ENCODE results near the gene RNASEH2A. TPM values are rescaled to one million over a fixed set of nuclear protein-coding genes. Genes with fewer than 3 reads are reported as not detected.
"Not testable (repeated sequence)": the region's sequence is repeated elsewhere in the genome, so short reads cannot be mapped to it uniquely, and the experiment has no call there.

RNASEH2A gene
- total RNA-seq, 2 experiments from 2014 or later, result 54.8 to 55.6 TPM

DNA sequence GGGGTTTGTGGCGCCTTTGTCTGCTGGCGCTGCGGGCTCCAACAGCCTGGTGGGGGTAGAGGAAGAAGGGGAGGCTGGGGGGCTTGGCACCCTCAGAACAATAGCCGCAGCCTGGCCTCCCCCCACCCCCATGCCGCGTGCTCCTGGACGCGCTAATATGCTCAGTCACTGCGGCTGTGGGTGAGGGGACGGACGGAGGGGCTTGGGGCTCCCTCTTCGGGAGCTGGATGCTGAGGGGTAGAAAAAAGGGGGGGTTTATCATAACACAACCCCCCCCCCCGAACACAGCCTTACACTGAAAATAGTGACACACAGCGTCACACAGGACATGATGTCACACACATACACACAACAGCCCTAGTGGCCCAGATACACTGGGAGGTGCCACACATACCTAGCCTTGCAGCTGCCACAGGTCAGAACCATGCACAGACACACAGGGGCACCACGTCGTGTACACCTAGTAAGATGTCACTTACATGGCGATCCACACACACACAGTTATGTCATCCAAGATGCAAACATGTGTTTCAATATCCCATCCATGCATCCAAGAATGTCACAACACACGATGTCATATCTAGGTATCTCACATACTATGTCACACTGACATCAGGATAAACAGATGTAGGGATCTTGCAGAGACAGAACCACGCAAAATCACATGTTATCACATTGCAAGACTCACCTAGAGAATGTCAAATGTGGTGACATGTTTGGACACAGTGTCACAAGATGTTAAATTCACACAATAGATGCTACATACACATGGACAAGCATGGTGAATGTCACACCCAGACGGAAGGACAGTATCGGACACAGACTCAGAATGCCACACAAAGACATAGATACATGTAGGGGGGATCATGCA, 32.7 kb downstream of the RNASEH2A start:
- Mint-ChIP-seq H3K4me3 (peak overlapping the region; percentile 51), H3K27ac (no peak overlapping the region), H3K27me3 (ENCODE audit: low read depth) (peaks cover 74% of the 10 kb centered on the region), H3K9me3 (no peaks in the 10 kb centered on the region), H3K36me3 (ENCODE audit: low read depth) (no peaks in the 10 kb centered on the region), H3K4me1 (ENCODE audit: low read depth) (peaks cover 31% of the 10 kb centered on the region)
- intact Hi-C loops (cut with micrococcal nuclease), result no loop called here
- CTCF ChIA-PET, result interaction anchor here (0.6 kb wide), 1 partner anchor 10 kb away, joined by 6 read pairs; no protein-coding TSS in a partner anchor
- peak; percentile 44 for DNase-seq

DNA sequence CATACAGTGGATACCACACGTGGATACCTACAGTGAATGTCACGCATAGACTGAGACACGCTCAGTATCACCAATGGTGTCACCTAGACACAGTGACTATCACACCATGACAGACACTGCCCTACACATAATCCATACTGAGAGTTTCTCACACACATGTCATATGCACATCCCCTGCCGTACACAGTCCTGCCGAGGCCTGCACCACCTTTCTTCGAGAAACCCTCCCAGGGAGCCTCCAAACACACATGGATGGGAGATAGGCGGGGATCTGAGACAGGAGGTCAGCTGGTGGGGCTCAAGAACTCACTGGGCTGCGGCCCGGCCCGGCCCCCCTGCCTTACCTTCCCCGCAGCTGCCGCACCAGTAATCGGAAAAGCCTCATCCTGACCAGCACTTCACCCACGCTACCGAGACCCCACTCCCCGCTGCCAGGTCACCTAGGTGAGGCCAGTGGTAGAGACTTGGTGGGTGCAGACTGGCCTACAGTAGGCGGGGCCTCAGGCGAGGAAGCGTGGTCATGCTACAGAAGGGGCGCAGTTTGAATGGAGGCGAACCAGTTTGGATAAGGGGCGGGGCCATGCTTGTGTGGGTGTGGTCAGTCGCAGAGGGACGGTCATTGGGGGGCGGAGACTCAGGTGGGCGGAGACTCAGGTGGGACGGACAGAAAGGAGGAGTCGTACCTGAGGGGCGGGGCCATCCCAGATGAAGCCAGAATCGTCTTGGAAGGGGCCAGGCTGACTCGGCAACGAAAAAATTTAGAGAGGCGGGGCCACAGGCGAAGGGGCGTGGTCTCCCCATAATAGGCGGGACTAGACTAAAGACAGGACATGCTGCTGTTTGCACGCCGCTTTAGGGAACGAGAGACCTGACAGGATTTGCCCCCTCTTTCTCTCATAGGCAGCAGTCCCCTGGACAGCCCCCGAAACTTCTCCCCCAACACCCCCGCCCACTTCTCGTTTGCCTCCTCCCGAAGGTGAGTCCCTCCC, 34.0 kb downstream of the RNASEH2A start:
- Mint-ChIP-seq H3K4me1 (ENCODE audit: low read depth) (peaks cover 26% of the 10 kb centered on the region), H3K9me3 (no peaks in the 10 kb centered on the region), H3K4me3 (no peak overlapping the region), H3K36me3 (ENCODE audit: low read depth) (no peaks in the 10 kb centered on the region), H3K27me3 (ENCODE audit: low read depth) (peaks cover 69% of the 10 kb centered on the region), H3K27ac (no peak overlapping the region)
- intact Hi-C loops (cut with micrococcal nuclease), result loop anchor here (1.0 kb wide), 1 partner anchor 65 kb away; the partner anchor contains the start of gene HOOK2
- DNase-seq, result peak; percentile 67
- CTCF ChIA-PET, result no interaction called here

DNA sequence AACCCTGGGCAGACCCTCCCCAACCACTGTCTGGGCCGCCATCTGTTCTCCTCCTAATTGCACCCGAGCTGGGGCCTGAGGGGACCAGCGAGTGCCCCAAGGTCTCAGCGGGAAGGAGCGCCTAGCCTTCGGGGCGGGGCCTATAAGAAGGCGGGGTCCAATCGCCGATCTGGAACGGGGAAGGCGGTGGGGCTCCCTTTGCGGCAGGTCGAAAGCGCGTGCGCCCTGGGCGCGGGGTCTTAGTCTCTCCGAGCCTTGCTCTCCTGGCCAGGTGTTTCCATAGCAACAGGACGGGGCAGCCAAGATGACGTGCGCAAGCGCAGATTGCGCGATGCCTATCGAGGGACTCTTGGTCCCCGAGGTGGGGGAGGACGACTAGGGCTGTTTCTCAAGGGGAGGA, 34.7 kb downstream of the RNASEH2A start:
- H3K36me3 Mint-ChIP-seq (ENCODE audit: low read depth), result no peaks in the 10 kb centered on the region
- peaks cover 64% of the 10 kb centered on the region for H3K27me3 Mint-ChIP-seq (ENCODE audit: low read depth)
- H3K4me1 Mint-ChIP-seq (ENCODE audit: low read depth), result peaks cover 26% of the 10 kb centered on the region
- no peak overlapping the region for H3K4me3 Mint-ChIP-seq
- CTCF ChIA-PET, result interaction anchor here (0.8 kb wide), 1 partner anchor 75 kb away, joined by 5 read pairs; no protein-coding TSS in a partner anchor
- intact Hi-C loops (cut with micrococcal nuclease), result no loop called here
- no peak overlapping the region for H3K27ac Mint-ChIP-seq
- DNase-seq, result no peak
- H3K9me3 Mint-ChIP-seq, result no peaks in the 10 kb centered on the region

DNA sequence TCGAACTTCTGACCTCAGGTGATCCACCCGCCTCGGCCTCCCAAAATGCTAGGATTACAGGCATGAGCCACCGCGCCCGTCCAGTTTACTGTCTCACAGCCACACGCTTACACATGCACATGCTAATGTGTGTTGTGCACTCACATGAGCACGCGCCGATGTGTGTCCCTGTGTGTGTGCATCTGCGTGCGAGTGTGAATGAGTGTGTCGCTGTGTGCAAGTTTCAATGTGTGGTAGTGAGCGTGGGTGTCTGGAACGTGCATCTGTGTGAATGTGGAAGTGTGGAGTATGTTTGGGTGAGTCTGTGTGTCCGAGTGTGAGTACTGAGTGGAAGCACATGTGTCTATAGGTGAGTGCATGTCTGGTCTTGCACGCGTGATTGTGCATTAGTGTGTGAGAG, 36.1 kb downstream of the RNASEH2A start:
- H3K9me3 Mint-ChIP-seq, result no peaks in the 10 kb centered on the region
- no peak for DNase-seq
- intact Hi-C loops (cut with micrococcal nuclease), result no loop called here
- H3K27me3 Mint-ChIP-seq (ENCODE audit: low read depth), result peaks cover 55% of the 10 kb centered on the region
- H3K4me1 Mint-ChIP-seq (ENCODE audit: low read depth), result peaks cover 25% of the 10 kb centered on the region
- no peak overlapping the region for H3K4me3 Mint-ChIP-seq
- no peaks in the 10 kb centered on the region for H3K36me3 Mint-ChIP-seq (ENCODE audit: low read depth)
- CTCF ChIA-PET, result no interaction called here
- no peak overlapping the region for H3K27ac Mint-ChIP-seq

DNA sequence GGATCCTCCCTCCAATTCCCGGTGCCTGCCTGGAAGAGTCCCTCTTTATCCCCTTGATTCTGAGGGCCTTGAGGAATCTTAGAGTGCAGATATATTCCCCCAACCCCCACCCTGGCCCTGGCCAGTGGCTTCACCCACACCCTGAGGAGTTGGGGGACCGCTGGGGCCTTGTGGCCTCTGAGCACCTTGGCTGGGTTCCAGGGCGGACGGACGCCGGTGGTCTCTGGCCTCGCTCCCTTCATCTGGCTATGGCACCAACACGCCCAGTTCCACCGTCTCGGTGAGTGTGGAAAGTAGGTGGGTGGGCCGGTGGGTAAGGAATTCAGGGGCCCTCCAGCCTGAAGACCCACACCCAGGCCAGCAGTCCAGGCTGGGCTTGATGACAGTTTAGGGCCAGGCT, 36.9 kb downstream of the RNASEH2A start:
- Mint-ChIP-seq H3K4me3 (no peak overlapping the region), H3K4me1 (ENCODE audit: low read depth) (peaks cover 23% of the 10 kb centered on the region), H3K27me3 (ENCODE audit: low read depth) (peaks cover 51% of the 10 kb centered on the region), H3K9me3 (no peaks in the 10 kb centered on the region), H3K27ac (no peak overlapping the region), H3K36me3 (ENCODE audit: low read depth) (no peaks in the 10 kb centered on the region)
- intact Hi-C loops (cut with micrococcal nuclease), result no loop called here
- CTCF ChIA-PET, result interaction anchor here (0.6 to 1.5 kb wide), 3 partner anchors 83 to 268 kb away, joined by 3 read pairs; no protein-coding TSS in a partner anchor
- no peak for DNase-seq

DNA sequence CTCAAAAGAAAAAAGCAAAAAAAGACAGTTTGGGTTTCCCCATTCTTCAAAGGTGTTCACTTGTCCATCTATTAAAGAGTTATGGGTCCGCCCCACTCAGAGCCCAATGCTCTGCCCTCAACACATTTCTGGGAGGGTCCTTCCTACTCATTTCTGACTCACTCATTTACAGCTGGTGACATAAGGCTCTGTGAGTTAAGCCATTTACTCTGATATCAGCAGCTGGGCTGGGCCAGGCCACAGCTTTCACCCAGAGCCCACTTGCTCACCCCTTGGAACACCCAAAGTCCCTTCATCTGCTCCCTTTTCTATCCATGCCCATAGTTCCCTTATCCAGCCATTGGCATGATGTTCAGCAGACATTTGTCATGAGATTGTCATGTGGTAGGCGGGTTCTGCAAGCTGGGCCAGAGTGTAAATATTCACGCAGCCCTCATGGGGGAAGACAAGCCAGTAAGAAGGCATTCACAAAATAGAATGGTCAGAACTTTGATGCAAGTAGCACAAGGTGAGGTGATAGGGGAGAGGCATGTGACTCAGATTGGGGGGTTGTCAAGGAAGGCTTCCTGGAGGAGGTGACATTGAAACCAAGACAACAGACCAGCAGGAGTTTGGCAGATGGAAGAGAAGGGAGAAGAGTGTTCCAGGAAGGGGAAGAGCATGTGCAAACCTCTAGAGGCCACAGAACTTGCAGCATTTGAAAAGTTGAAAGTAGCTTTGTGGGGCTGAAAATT, 37.8 kb downstream of the RNASEH2A start:
- no peaks in the 10 kb centered on the region for H3K9me3 Mint-ChIP-seq
- no peak overlapping the region for H3K27ac Mint-ChIP-seq
- CTCF ChIA-PET, result interaction anchor here (0.6 to 1.5 kb wide), 3 partner anchors 84 to 115 kb away, joined by 3 read pairs; no protein-coding TSS in a partner anchor
- H3K36me3 Mint-ChIP-seq (ENCODE audit: low read depth), result no peaks in the 10 kb centered on the region
- peaks cover 21% of the 10 kb centered on the region for H3K4me1 Mint-ChIP-seq (ENCODE audit: low read depth)
- peaks cover 49% of the 10 kb centered on the region for H3K27me3 Mint-ChIP-seq (ENCODE audit: low read depth)
- no peak for DNase-seq
- intact Hi-C loops (cut with micrococcal nuclease), result no loop called here
- no peak overlapping the region for H3K4me3 Mint-ChIP-seq

DNA sequence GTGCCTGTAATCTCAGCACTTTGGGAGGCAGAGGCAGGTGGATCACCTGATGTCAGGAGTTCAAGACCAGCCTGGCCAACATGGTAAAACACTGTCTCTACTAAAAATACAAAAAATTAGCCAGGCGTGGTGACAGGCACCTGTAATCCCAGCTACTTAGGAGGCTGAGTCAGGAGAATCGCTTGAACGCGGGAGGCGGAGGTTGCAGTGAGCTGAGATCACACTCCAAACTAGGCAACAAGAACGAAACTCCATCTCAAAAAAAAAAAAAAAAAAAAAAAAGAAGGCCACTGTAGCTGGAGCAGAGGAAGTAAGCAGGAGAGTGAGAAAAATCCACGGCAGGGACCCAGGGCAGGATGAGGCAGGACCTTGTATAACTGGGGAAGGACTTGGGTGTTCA, 40.2 kb downstream of the RNASEH2A start:
- H3K4me1 Mint-ChIP-seq (ENCODE audit: low read depth); H3K9me3 Mint-ChIP-seq; H3K4me3 Mint-ChIP-seq; DNase-seq; H3K36me3 Mint-ChIP-seq (ENCODE audit: low read depth); H3K27ac Mint-ChIP-seq: not testable (repeated sequence)
- peaks cover 26% of the 10 kb centered on the region for H3K27me3 Mint-ChIP-seq (ENCODE audit: low read depth)
- intact Hi-C loops (cut with micrococcal nuclease), result loop anchor here (1.0 to 2.0 kb wide), 3 partner anchors 50 to 86 kb away; no protein-coding TSS in a partner anchor
- CTCF ChIA-PET, result interaction anchor here (0.6 to 3.7 kb wide), 27 partner anchors 9 to 783 kb away, joined by 3 to 60 read pairs (median 5); partner anchors contain the start of gene RTBDN

DNA sequence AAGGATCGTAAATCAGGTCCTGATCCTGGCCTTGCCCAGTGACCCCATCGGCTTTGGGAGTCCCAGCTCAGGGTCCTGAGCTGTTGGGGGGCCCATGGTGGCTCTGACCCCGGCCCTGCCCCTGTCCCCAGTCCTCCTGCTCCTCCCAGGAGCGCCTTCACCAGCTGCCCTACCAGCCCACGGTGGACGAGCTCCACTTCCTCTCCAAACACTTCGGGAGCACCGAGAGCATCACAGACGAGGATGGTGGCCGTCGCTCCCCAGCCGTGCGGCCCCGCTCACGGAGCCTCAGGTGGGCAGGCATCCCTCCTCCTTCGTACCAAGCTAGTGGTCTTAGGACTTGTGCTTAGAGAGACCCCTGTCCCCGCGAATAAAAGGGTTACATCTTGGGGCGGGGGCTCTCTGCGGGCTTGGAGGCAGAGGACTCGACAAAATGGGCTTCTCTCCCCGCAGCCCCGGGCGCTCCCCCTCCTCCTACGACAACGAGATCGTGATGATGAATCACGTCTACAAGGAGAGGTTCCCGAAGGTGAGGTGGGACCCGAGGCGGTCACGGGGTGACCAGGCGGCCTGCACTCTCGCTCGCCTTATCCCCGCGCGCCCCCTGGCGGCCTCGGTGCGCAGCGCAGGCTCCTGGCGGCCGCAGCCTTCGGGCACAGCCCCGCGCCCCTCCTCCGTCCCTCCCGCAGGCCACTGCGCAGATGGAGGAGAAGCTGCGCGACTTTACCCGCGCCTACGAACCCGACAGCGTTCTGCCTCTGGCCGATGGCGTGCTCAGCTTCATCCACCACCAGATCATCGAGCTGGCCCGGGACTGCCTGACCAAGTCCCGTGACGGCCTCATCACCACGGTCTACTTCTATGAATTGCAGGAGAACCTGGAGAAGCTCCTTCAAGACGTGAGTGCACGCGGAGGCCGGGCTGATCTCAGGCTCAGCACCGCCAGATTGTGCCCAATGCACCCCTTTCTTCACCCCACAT, 41.1 kb downstream of the RNASEH2A start:
- H3K4me1 Mint-ChIP-seq (ENCODE audit: low read depth), result peaks cover 3% of the 10 kb centered on the region
- peak; percentile 87 for DNase-seq
- no peaks in the 10 kb centered on the region for H3K9me3 Mint-ChIP-seq
- intact Hi-C loops (cut with micrococcal nuclease), result loop anchor here (1.0 to 2.0 kb wide), 3 partner anchors 51 to 87 kb away; no protein-coding TSS in a partner anchor
- peak overlapping the region; percentile 36 for H3K4me3 Mint-ChIP-seq
- peaks cover 21% of the 10 kb centered on the region for H3K27me3 Mint-ChIP-seq (ENCODE audit: low read depth)
- no peaks in the 10 kb centered on the region for H3K36me3 Mint-ChIP-seq (ENCODE audit: low read depth)
- CTCF ChIA-PET, result interaction anchor here (0.6 to 3.7 kb wide), 46 partner anchors 10 to 289 kb away, joined by 3 to 60 read pairs (median 4); partner anchors contain the start of genes RNASEH2A and RTBDN
- no peak overlapping the region for H3K27ac Mint-ChIP-seq

DNA sequence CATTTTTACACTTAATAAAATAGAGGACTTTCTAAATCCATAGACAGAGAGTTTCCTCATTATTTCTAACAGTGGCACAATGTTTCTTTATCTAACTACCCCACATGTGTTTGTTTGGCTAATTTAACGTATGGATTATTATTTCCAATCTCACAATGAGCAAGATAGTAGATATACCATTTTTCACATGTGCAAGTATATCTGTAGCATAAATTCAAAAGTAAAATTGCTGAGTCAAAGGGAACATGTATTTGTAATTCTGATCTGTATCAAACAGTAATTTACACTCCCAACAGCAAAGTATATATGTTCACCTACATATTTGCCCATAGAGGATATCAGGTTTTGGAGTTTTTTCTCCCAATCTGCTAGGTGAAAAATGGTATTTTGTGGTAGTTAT, 50.3 kb downstream of the RNASEH2A start:
- CTCF ChIA-PET, result interaction anchor here (0.6 to 1.6 kb wide), 3 partner anchors 9 to 222 kb away, joined by 5 to 8 read pairs (median 7); no protein-coding TSS in a partner anchor
- intact Hi-C loops (cut with micrococcal nuclease), result no loop called here
- Mint-ChIP-seq H3K9me3 (peaks cover 1% of the 10 kb centered on the region), H3K36me3 (ENCODE audit: low read depth) (no peaks in the 10 kb centered on the region), H3K4me1 (ENCODE audit: low read depth) (no peaks in the 10 kb centered on the region), H3K4me3 (no peak overlapping the region), H3K27me3 (ENCODE audit: low read depth) (no peaks in the 10 kb centered on the region), H3K27ac (no peak overlapping the region)
- no peak for DNase-seq

DNA sequence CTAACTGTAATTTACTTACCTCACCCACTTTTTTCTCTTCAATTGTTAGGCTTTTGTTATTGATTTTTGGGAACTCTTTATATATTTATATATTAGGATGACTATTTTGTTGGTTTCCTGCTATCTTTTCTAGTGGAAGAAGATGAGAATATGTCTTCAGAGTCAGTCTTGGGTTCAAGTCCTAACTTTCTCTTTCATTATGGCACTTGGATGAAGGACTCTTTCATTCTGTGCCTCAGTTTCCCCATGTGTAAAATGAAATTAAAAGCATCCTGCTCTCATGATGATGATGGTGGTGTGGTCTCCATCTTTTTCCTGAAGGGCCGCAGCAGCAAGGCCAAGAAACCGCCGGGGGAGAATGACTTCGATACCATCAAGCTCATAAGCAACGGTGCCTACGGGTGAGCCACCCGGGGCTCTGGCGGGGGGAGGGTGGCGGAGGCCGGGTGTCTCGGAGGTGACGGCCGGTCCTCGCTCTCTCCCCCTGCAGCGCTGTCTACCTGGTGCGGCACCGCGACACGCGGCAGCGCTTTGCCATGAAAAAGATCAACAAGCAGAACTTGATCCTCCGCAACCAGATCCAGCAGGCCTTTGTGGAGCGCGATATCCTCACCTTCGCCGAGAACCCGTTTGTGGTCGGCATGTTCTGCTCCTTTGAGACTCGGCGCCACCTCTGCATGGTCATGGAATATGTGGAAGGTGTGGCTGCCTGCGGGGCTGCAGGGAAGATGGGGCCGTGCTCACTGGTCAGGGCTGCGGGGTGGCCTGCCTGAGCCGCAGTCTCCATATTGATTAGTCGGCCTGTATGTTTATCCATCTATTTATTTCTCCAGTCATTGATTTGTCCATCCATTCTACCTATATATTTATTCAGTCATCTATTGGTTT, 51.9 kb downstream of the RNASEH2A start:
- H3K36me3 Mint-ChIP-seq (ENCODE audit: low read depth), result no peaks in the 10 kb centered on the region
- H3K27me3 Mint-ChIP-seq (ENCODE audit: low read depth), result no peaks in the 10 kb centered on the region
- DNase-seq, result no peak
- no peak overlapping the region for H3K4me3 Mint-ChIP-seq
- H3K27ac Mint-ChIP-seq, result no peak overlapping the region
- H3K4me1 Mint-ChIP-seq (ENCODE audit: low read depth), result no peaks in the 10 kb centered on the region
- intact Hi-C loops (cut with micrococcal nuclease), result no loop called here
- CTCF ChIA-PET, result interaction anchor here (0.6 to 1.6 kb wide), 3 partner anchors 10 to 222 kb away, joined by 3 to 8 read pairs (median 6); no protein-coding TSS in a partner anchor
- peaks cover 1% of the 10 kb centered on the region for H3K9me3 Mint-ChIP-seq

Data from activated naive CD4-positive, alpha-beta T cell treated with anti-CD3 and anti-CD28 coated beads for 36 hours (primary cell).